Cerebellar cortex (tissue), 1 donor: Measurements from ENCODE around the gene HDGFL3.
"Not testable (repeated sequence)": the region's sequence is repeated elsewhere in the genome, so short reads cannot be mapped to it uniquely, and the experiment has no call there.

Experiments used
- DNase-seq: peaks from one replicate; pipeline ENCODE4 v3.0.0-alpha.2; 2015; ENCODE audit warnings: low spot score

HDGFL3 gene

DNA sequence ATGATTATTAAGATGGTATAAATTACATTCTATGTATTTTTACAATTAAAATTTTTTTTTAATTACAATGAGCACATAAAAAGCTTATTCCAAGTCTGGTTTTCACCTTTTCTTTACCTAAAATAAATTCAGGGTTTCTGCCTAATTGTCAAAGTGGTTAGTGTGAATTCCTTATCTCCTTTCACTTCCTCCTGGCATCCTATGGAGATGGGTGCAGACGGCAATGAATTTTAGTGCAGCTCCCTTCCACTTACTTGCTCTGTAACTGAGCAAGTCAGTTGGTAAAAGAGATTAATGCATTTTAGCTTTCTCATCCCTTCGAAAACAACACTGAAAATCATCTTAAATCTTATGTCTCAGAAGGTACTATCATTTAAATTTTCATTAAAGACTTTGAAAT, 13.1 kb downstream of the HDGFL3 start:
- no peak for DNase-seq

- DNase-seq: no peak
Observed at GRCh38 chr15:83193721-83194120, 13.9 kb downstream of the HDGFL3 start.

GRCh38 chr15:83192742-83193141, 14.9 kb downstream of the HDGFL3 start:
- no peak for DNase-seq

DNA sequence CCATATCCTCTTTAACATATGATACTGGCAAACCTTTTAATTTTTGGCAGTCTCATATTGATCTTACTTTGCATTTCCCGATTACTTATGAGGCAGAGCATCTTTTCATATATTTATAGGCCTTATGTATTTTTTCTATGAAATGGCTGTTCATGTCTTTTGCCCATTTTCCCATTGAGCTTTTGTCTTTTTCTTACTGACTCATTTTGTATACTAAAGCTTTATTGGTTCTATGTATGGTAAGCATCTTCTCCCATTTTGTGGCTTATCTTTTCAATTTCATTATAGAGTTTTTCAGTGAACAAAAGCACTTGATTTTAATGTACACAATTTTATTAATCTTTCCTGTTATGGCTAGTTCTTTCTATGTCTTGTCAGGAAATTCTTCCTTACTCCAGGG, 17.2 kb downstream of the HDGFL3 start:
- DNase-seq: no peak

GRCh38 chr15:83185561-83185960, 22.1 kb downstream of the HDGFL3 start:
- DNase-seq: no peak

DNA sequence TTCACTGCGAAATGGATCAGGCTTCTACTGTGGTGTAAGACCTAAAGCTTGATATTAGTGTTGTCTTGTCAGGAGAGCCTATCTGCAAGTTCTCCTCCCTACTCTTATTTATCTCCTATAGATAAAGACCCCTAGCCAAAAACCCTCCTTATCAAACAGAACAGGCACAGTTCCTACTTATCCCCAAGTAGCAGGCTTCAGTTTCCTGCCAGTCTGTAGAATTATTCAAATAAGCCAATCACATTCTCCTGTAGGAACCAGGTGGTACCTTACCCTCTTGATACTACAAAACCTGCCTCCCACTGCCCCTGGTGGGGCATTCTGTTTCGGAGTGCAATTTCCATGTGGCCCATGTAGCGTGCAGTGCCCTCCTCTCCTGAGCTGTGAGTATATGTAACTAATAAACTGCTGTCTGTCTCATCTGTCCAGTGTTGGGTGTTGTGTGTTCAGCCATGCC, 28.7 kb downstream of the HDGFL3 start:
- no peak for DNase-seq

GRCh38 chr15:83178390-83178789, 29.2 kb downstream of the HDGFL3 start:
- DNase-seq: no peak

DNA sequence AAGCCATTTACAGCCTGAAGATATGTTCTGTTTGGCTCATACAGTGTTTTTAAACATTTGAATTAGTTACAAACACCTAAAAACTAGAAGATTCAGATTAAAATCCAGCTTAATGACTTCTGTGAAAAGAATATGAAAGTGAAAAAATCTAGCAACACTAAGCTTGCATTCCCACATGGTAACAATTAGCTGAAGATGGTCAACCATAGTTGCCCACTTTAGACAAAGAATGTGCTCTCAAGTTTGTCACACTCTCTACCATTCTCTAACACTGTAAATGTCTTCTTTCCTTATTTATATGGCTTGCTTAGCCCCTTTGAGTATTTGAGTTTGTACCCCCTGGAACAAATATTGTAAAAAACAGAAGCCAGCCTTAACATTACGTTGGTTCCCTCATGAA, 32.7 kb downstream of the HDGFL3 start:
- DNase-seq: no peak

- DNase-seq: no peak
Observed at GRCh38 chr15:83170474-83171165, 37.0 kb downstream of the HDGFL3 start.

DNA sequence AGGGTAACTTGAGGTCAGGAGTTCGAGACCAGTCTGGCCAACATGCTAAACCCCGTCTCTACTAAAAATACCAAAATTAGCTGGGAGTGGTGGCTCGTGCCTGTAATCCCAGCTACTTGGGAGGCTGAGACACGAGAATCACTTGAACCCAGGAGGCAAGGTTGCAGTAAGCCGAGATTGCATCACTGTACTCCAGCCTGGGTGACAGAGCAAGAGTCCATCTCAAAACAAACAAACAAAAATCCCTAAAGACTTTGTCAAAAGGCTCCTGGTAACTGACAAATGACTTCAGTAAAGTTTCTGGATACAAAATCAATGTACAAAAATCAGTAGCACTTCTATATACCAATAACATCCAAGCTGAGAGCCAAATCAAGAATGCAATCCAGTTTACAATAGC, 38.0 kb downstream of the HDGFL3 start:
- not testable (repeated sequence) for DNase-seq

- no peak for DNase-seq
Observed at GRCh38 chr15:83166830-83167229, 40.8 kb downstream of the HDGFL3 start.

DNA sequence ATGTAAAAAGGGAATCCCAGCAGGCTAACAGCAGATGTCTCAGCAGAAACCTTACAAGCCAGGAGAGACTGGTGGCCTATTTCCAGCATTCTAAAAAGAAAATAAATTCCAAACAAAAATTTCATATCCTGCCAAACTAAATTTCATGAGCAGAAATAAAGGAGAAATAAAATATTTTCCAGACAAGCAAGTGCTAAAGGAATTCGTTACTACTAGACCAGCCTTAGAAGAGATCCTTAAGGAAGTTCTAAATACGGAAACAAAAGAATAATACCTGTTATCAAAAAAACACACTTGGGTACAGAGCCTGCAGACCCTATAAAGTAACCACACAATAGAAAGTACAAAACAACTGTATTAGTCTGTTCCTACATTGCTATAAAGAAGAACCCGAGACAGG, 41.4 kb downstream of the HDGFL3 start:
- peak; percentile 8 for DNase-seq

GRCh38 chr15:83164771-83165404, 42.7 kb downstream of the HDGFL3 start:
- no peak for DNase-seq

- DNase-seq: no peak
Observed at GRCh38 chr15:83164111-83164770, 43.4 kb downstream of the HDGFL3 start.

- no peak for DNase-seq
Observed at GRCh38 chr15:83163032-83163431, 44.6 kb downstream of the HDGFL3 start.

DNA sequence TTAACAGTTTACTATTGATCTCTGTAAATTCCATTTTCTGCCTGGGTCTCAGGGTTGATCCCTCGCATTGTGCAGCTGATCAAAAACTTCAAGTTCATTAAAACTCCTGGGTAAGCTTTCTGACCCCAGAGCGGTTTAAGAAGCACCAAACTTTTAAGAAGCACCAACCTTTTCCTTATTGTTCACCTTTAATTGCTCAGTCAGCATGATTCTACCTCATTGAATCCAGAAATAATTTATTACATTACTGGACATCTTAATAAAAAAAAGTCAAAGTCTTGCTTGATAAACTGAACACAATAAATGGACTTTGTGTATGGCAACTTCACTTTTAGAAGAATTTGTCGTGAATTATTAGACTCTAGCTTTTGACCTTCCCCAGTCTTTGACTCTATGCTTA, 46.9 kb downstream of the HDGFL3 start:
- no peak for DNase-seq

- DNase-seq: no peak
Observed at GRCh38 chr15:83158393-83158792, 49.2 kb downstream of the HDGFL3 start.

DNA sequence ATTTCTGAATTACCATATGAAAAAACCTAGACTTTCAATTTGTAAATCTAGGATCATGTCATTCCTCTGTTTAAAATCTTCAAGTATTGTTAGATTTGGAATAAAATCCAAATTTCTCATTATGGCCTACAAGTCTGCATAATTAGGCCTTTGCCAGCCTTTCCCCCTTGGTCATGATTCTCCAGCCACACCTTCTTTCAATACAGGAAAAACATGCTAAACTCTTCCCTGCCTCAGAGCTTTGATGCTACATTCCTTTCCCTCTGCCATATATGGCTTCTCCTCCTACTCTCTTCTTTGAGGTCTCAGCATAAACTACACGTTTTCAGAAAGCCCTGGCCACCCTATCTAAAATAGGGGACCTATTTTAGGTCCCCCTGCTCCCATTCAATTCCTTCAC, 51.7 kb downstream of the HDGFL3 start:
- DNase-seq: no peak

GRCh38 chr15:83153288-83153687, 54.3 kb downstream of the HDGFL3 start:
- DNase-seq: no peak

GRCh38 chr15:83144771-83145170, 62.9 kb downstream of the HDGFL3 start:
- DNase-seq: no peak

DNA sequence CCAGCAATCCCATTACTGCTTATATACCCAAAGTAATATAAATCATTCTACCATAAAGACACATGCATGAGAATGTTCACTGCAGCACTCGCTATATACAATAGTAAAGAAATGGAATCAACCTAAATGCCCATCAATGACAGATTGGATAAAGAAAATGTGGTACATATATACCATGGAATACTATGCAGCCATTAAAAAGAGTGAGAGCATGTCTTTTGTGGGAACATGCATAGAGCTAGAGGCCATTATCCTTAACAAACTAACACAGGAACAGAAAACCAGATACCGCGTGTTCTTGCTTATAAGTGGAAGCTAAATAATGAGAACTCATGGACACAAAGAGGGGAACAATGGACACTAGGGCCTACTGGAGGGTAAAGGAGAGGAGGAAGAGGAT, 65.5 kb downstream of the HDGFL3 start:
- not testable (repeated sequence) for DNase-seq

DNA sequence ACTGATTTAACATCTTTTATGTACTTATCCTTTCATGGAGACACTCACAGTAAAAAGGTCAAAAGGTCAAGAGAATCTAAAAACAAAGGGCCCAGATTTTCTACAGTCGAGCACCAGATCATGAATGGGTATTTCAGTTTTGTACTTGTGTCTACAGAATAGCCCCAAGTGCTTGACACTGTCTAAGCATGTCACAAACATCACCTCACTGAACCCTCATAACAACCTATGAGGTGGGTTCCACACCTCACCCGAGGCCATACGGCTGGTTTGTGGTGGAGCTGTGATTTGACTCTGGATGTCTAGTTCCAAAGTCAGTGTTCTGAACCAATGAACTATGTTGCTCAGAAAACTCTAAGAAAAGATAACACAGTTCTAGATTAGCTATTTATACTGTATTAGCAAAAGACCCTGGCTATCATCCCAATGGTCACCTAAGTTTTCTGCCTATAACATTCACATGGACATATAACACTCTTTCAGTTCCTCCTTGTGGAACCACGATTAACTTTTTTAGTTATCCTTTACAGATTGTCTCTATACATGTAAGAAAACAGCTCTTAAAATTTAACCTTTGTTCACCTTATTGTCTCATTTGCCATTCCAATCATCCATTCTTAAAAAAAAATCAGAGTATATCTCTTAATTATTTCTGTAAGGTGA, 74.6 kb downstream of the HDGFL3 start:
- no peak for DNase-seq

DNA sequence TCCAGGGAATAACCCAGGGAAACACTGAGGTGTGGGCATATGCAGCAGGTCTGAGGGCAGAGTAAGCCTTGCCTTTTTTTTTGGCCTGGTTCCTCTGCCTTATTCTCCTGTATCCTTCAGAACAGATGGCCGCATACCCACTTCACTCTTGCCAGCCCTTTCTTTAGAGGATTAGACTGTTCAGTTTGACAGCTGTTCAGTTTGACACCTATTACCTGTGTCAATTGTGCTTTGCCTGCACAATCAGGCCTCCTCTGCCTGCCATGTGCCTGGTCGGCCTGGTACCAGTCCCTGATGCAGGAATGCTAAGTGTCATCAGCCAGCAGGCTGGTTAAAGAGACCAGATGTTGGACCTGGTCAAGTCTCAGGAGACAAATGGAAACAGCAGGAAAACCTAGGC, 77.8 kb downstream of the HDGFL3 start:
- DNase-seq: peak; percentile 62
